ENCODE results near the gene MIER1.

The MIER1 gene

DNA sequence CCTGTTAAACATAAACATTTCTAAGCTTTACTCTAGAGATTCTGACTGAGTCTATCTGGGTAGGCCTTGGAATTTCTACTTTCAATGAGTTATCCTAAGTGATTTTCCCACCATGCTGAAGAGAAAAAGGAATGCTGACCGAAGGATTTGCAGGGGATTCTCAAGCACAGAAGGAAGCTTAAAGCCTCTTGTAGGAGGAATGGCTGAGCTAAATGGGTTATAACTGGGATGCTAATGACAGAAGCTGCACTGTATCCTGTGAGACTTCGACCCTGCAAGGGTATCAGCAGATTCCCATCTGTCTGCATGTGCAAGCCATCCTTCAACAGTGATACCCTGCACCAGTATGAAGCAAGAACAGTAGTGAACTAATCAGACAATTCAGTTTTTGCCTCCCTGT, 93.8 kb downstream of the MIER1 start:
- Histone ChIP-seq H3K27me3 (ENCODE audit: control insufficient read depth in 2 of 2, insufficient read depth in 2 of 2, low read length in 2 of 2) (no peaks in the 10 kb centered on the region), H3K9ac (ENCODE audit: low read depth in 1 of 2, low read length in 2 of 2) (no peak overlapping the region), H3K9me3 (ENCODE audit: control insufficient read depth in 2 of 2, low read length in 2 of 2) (no peaks in the 10 kb centered on the region), H3K27ac (ENCODE audit: low read depth in 2 of 2, low read length in 2 of 2) (no peak overlapping the region), H3K4me3 (ENCODE audit: low read length in 2 of 2) (no peak overlapping the region), H3K36me3 (ENCODE audit: control insufficient read depth in 2 of 2, insufficient read depth in 2 of 2, low read length in 2 of 2) (peaks cover 37 to 41% of the 10 kb centered on the region in 2 donors), H3K4me1 (ENCODE audit: control insufficient read depth in 2 of 2, insufficient read depth in 2 of 2, low read length in 2 of 2) (no peaks in the 10 kb centered on the region)

DNA sequence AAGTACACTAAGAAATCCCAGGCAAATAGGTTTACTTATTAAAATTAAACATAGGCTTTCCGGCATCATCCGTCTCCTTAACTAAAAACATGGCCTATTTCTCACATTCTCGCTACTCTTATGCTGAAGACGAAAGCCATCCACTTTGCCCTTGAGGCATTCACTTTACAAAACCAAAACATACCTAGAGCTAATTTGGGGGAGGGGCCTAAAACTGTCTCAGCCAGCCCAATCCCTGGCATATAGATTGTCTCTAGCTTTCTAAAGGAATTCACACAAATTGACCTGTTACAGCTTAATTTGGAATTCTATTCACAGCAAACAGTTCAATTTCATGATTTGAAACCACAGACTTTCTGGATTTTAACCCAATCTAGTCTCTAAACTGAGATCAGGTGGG, 94.3 kb downstream of the MIER1 start:
- Histone ChIP-seq H3K27ac (ENCODE audit: low read depth in 2 of 2, low read length in 2 of 2) (peak overlapping the region in 1 of 2 donors; percentile 35), H3K9ac (ENCODE audit: low read depth in 1 of 2, low read length in 2 of 2) (no peak overlapping the region), H3K4me1 (ENCODE audit: control insufficient read depth in 2 of 2, insufficient read depth in 2 of 2, low read length in 2 of 2) (no peaks in the 10 kb centered on the region), H3K27me3 (ENCODE audit: control insufficient read depth in 2 of 2, insufficient read depth in 2 of 2, low read length in 2 of 2) (no peaks in the 10 kb centered on the region), H3K4me3 (ENCODE audit: low read length in 2 of 2) (no peak overlapping the region), H3K36me3 (ENCODE audit: control insufficient read depth in 2 of 2, insufficient read depth in 2 of 2, low read length in 2 of 2) (peaks cover 34 to 41% of the 10 kb centered on the region in 2 donors), H3K9me3 (ENCODE audit: control insufficient read depth in 2 of 2, low read length in 2 of 2) (no peaks in the 10 kb centered on the region)

GRCh38 chr1:67019600-67020136, 94.9 kb downstream of the MIER1 start:
- Histone ChIP-seq H3K27me3 (ENCODE audit: control insufficient read depth in 2 of 2, insufficient read depth in 2 of 2, low read length in 2 of 2) (no peaks in the 10 kb centered on the region), H3K9ac (ENCODE audit: low read depth in 1 of 2, low read length in 2 of 2) (no peak overlapping the region), H3K4me1 (ENCODE audit: control insufficient read depth in 2 of 2, insufficient read depth in 2 of 2, low read length in 2 of 2) (no peaks in the 10 kb centered on the region), H3K27ac (ENCODE audit: low read depth in 2 of 2, low read length in 2 of 2) (peak overlapping the region in 1 of 2 donors; percentile 35), H3K36me3 (ENCODE audit: control insufficient read depth in 2 of 2, insufficient read depth in 2 of 2, low read length in 2 of 2) (peaks cover 36 to 41% of the 10 kb centered on the region in 2 donors), H3K4me3 (ENCODE audit: low read length in 2 of 2) (no peak overlapping the region), H3K9me3 (ENCODE audit: control insufficient read depth in 2 of 2, low read length in 2 of 2) (no peaks in the 10 kb centered on the region)

- no peaks in the 10 kb centered on the region for H3K27me3 ChIP-seq (ENCODE audit: control insufficient read depth in 2 of 2, insufficient read depth in 2 of 2, low read length in 2 of 2)
- H3K36me3 ChIP-seq (ENCODE audit: control insufficient read depth in 2 of 2, insufficient read depth in 2 of 2, low read length in 2 of 2) = peaks cover 36 to 45% of the 10 kb centered on the region in 2 donors
- no peak overlapping the region for H3K27ac ChIP-seq (ENCODE audit: low read depth in 2 of 2, low read length in 2 of 2)
- no peak overlapping the region for H3K9ac ChIP-seq (ENCODE audit: low read depth in 1 of 2, low read length in 2 of 2)
- H3K4me3 ChIP-seq (ENCODE audit: low read length in 2 of 2) = no peak overlapping the region
- H3K4me1 ChIP-seq (ENCODE audit: control insufficient read depth in 2 of 2, insufficient read depth in 2 of 2, low read length in 2 of 2) = no peaks in the 10 kb centered on the region
- no peaks in the 10 kb centered on the region for H3K9me3 ChIP-seq (ENCODE audit: control insufficient read depth in 2 of 2, low read length in 2 of 2)
Observed at GRCh38 chr1:67020304-67020703, 95.5 kb downstream of the MIER1 start.

- Histone ChIP-seq H3K9me3 (ENCODE audit: control insufficient read depth in 2 of 2, low read length in 2 of 2) (no peaks in the 10 kb centered on the region), H3K27me3 (ENCODE audit: control insufficient read depth in 2 of 2, insufficient read depth in 2 of 2, low read length in 2 of 2) (no peaks in the 10 kb centered on the region), H3K36me3 (ENCODE audit: control insufficient read depth in 2 of 2, insufficient read depth in 2 of 2, low read length in 2 of 2) (peaks cover 36 to 45% of the 10 kb centered on the region in 2 donors), H3K27ac (ENCODE audit: low read depth in 2 of 2, low read length in 2 of 2) (no peak overlapping the region), H3K4me3 (ENCODE audit: low read length in 2 of 2) (no peak overlapping the region), H3K9ac (ENCODE audit: low read depth in 1 of 2, low read length in 2 of 2) (no peak overlapping the region), H3K4me1 (ENCODE audit: control insufficient read depth in 2 of 2, insufficient read depth in 2 of 2, low read length in 2 of 2) (no peaks in the 10 kb centered on the region)
Observed at GRCh38 chr1:67020765-67021164, 96.0 kb downstream of the MIER1 start.

- H3K27me3 ChIP-seq (ENCODE audit: control insufficient read depth in 2 of 2, insufficient read depth in 2 of 2, low read length in 2 of 2) = no peaks in the 10 kb centered on the region
- no peaks in the 10 kb centered on the region for H3K9me3 ChIP-seq (ENCODE audit: control insufficient read depth in 2 of 2, low read length in 2 of 2)
- H3K36me3 ChIP-seq (ENCODE audit: control insufficient read depth in 2 of 2, insufficient read depth in 2 of 2, low read length in 2 of 2) = peaks cover 18 to 21% of the 10 kb centered on the region in 2 donors
- no peak overlapping the region for H3K4me3 ChIP-seq (ENCODE audit: low read length in 2 of 2)
- H3K9ac ChIP-seq (ENCODE audit: low read depth in 1 of 2, low read length in 2 of 2) = no peak overlapping the region
- no peaks in the 10 kb centered on the region for H3K4me1 ChIP-seq (ENCODE audit: control insufficient read depth in 2 of 2, insufficient read depth in 2 of 2, low read length in 2 of 2)
- no peak overlapping the region for H3K27ac ChIP-seq (ENCODE audit: low read depth in 2 of 2, low read length in 2 of 2)
Observed at GRCh38 chr1:67029472-67029871, 104.7 kb downstream of the MIER1 start.

DNA sequence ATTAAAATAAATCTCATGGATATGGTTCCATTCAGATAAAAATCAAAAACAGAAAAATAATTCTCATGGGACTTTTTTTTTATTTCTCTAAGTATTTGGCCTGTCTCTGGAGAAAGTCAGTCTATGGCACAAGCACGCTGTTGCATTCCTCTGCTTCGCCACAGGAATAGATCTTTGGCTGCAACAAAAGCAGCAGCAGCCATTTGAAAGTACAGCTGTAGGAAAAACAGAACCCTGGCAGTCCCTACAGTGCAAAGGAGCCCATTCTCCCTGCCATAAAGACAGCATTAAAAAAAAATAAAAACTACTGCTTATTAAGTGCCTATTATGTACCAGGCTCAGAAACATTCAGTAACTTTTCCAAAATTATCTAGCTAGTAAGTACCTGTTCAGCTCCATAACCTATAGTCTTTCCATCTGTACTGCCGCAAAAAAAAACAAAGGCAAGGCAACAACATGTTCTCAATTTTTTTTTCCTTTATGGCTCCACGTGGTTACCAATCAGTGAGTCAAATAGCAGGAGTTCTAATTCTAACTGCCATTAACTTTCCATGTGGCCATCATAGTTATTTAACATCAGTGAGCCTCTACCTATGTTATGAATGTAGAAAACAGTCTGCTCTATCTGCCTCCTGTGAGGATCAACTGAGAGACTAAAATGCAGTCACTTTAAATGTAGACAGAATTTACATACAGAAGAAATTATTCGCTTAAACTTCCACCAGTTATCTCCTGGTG, 106.5 kb downstream of the MIER1 start:
- Histone ChIP-seq H3K9ac (ENCODE audit: low read depth in 1 of 2, low read length in 2 of 2) (no peak overlapping the region), H3K9me3 (ENCODE audit: control insufficient read depth in 2 of 2, low read length in 2 of 2) (no peaks in the 10 kb centered on the region), H3K4me1 (ENCODE audit: control insufficient read depth in 2 of 2, insufficient read depth in 2 of 2, low read length in 2 of 2) (no peaks in the 10 kb centered on the region), H3K4me3 (ENCODE audit: low read length in 2 of 2) (no peak overlapping the region), H3K36me3 (ENCODE audit: control insufficient read depth in 2 of 2, insufficient read depth in 2 of 2, low read length in 2 of 2) (peaks cover 19 to 24% of the 10 kb centered on the region in 2 donors), H3K27me3 (ENCODE audit: control insufficient read depth in 2 of 2, insufficient read depth in 2 of 2, low read length in 2 of 2) (no peaks in the 10 kb centered on the region), H3K27ac (ENCODE audit: low read depth in 2 of 2, low read length in 2 of 2) (no peak overlapping the region)

DNA sequence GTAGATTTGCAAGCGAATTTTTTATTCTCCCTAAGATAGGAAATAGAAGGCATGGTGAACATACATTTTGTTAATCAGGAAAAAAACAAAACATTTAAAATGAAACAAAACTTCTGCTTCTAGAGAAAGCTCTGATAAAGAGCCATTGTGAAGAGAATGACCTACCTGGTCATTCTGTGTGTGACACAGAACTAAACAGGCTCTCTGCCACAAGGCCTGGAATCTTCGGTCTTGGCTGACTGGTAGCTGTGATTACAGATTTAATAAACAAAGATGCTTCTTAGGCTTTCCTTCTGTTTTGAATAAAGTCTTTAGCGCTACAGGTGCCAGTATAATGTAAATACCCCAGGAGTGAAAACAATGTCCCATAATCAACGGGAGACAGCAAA, 107.1 kb downstream of the MIER1 start:
- no peaks in the 10 kb centered on the region for H3K27me3 ChIP-seq (ENCODE audit: control insufficient read depth in 2 of 2, insufficient read depth in 2 of 2, low read length in 2 of 2)
- no peak overlapping the region for H3K27ac ChIP-seq (ENCODE audit: low read depth in 2 of 2, low read length in 2 of 2)
- H3K9me3 ChIP-seq (ENCODE audit: control insufficient read depth in 2 of 2, low read length in 2 of 2) = no peaks in the 10 kb centered on the region
- no peaks in the 10 kb centered on the region for H3K4me1 ChIP-seq (ENCODE audit: control insufficient read depth in 2 of 2, insufficient read depth in 2 of 2, low read length in 2 of 2)
- H3K4me3 ChIP-seq (ENCODE audit: low read length in 2 of 2) = no peak overlapping the region
- peaks cover 19 to 29% of the 10 kb centered on the region in 2 donors for H3K36me3 ChIP-seq (ENCODE audit: control insufficient read depth in 2 of 2, insufficient read depth in 2 of 2, low read length in 2 of 2)
- no peak overlapping the region for H3K9ac ChIP-seq (ENCODE audit: low read depth in 1 of 2, low read length in 2 of 2)

Measured in mucosa of rectum (tissue), 2 donors.